NCI-H1105 treated with DMSO at 0.1 percent for 48 hours (cell line): ENCODE results near the gene MED22.
"Not testable (repeated sequence)": the region's sequence is repeated elsewhere in the genome, so short reads cannot be mapped to it uniquely, and the experiment has no call there.

ENCODE experiments used
- DNase-seq: peaks from one replicate; lab custom pipeline; 2025; lab: John Stamatoyannopoulos, UW

The MED22 gene

DNA sequence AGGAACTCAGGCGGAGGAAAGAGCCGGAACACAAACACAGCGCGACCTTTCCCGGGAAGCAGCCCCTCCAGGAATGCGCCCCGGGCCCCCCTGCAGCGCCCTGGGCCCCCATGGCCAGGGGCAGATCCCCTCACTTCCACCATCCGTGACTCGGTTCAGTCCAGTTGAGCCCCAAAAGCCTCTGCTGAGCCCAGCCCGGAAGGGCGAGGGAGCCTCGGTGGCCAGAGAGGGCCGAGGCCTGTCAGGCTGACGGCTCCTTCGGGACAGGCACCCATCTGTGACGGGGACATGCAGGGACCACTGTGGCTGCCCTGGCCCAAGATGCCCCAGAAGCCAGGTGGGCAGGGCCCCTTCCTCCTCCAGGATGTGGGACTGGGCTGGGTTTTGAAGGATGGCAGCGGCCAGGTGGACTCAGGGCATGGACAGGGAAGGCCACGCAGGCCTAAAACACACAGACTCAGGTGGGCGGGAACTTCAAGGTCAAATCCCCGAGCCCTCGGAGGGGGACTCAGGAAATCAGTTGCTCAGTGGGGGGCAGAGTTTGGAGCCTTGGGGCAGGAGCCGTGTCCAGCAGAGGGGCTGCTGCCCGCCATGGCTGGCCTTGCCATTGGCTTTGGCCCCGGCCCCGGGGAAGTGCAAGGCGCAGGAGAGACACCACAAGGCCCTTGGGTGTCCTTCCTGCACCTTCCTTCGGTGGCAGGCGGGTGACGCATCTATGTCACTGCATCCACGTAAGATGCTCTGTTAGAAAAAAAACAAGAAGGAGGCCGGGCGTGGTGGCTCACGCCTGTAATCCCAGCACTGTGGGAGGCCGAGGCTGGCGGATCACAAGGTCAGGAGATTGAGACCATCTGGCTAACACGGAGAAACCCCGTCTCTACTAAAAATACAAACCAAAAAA is 43.2 kb downstream of the MED22 start:
- no peak for DNase-seq

DNA sequence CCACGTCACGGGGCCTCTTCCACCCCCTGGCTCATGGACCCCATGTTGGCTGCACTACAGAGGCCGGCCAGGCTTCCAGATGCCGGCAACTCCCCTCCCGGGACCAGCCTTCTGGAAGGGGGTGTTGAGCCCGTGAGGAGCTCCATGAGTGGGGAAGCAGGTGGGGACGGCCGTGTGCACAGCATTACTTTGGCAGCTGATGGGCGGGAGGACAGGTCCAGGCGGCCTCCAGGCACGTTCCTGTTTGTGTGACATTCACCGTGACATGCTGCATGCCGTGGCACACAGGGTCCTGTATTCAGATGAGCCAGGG is 43.8 kb downstream of the MED22 start:
- DNase-seq: no peak

DNA sequence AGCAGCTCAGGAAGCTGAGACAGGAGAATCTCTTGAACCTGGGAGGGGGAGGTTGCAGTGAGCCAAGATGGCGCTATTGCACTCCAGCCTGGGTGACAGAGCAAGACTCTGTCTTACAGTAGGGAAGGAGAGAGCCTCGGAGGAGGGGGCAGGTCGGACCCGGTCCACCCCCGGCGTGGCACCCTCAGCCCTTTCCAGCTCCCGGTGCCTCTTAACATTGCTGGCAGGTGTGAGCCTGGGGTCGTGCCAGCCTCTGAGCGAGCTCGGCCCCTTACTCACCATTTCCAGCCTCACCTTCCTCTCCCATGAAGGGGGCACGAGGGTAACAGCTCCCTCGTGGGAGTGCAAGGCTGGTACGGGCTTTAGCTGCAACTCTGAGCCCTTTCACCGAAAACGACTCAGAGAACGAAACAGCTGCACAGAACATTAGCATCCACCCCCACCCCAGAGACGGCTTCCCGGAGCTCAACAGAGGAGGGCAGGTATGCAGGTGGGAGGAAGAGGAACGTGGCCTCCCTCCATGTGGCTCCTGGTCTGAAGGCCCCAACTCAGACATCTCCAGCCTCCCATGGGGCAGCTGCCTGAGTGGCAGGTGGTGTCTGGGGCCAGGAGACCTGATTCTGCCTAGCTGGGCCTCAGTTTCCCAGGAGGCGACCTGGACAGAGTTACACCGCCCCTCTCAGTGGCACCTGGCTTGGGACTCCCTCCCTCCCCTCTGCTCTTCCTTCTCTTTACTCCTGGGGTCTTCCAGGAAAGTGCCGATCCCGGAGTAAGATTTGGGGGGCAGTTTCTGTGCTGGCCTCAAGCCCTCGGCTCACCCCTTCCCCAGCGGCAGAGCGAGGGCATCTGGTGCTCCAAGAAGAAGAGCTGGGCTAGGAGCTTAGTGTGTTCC is 44.4 kb downstream of the MED22 start:
- no peak for DNase-seq

- no peak for DNase-seq
Observed at GRCh38 chr9:133301253-133302230, 46.4 kb downstream of the MED22 start.

GRCh38 chr9:133299996-133300395 is 47.9 kb downstream of the MED22 start:
- DNase-seq: not testable (repeated sequence)

- no peak for DNase-seq
Observed at GRCh38 chr9:133294257-133294656, 53.7 kb downstream of the MED22 start.

GRCh38 chr9:133290751-133291302 is 57.1 kb downstream of the MED22 start:
- no peak for DNase-seq
